ENCODE results near the gene AZGP1.

Gene AZGP1

GRCh38 chr7:99974681-99975080 is 1.1 kb downstream of the AZGP1 start:
- TF ChIP-seq, protein P1, sequence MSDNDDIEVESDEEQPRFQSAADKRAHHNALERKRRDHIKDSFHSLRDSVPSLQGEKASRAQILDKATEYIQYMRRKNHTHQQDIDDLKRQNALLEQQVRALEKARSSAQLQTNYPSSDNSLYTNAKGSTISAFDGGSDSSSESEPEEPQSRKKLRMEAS (IDR thresholded peaks at IDR 0.05): no peak
- TF ChIP-seq REST (IDR thresholded peaks at IDR 0.05; ENCODE audit: low read depth) (no peak), TCF12 (IDR thresholded peaks at IDR 0.05; ENCODE audit: low read depth) (no peak), TAF1 (IDR thresholded peaks at IDR 0.05; ENCODE audit: low read depth) (no peak), FOXM1 (IDR thresholded peaks at IDR 0.05; ENCODE audit: borderline replicate concordance, low read depth) (no peak), ZBTB7A (IDR thresholded peaks at IDR 0.05; ENCODE audit: low read depth) (no peak), RAD21 (IDR thresholded peaks at IDR 0.05; ENCODE audit: low read depth) (no peak), YY1 (IDR thresholded peaks at IDR 0.05; ENCODE audit: low read depth) (no peak), NFIC (IDR thresholded peaks at IDR 0.05) (no peak), EGR1 (IDR thresholded peaks at IDR 0.05) (no peak)
- TF ChIP-seq, protein P2, sequence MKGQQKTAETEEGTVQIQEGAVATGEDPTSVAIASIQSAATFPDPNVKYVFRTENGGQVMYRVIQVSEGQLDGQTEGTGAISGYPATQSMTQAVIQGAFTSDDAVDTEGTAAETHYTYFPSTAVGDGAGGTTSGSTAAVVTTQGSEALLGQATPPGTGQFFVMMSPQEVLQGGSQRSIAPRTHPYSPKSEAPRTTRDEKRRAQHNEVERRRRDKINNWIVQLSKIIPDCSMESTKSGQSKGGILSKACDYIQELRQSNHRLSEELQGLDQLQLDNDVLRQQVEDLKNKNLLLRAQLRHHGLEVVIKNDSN (IDR thresholded peaks at IDR 0.05): no peak

GRCh38 chr7:99971242-99971641 is 4.6 kb downstream of the AZGP1 start:
- TF ChIP-seq TCF12 (IDR thresholded peaks at IDR 0.05; ENCODE audit: low read depth): no peak
- no peak for TF ChIP-seq RAD21 (IDR thresholded peaks at IDR 0.05; ENCODE audit: low read depth)
- no peak for TF ChIP-seq TEAD4 (IDR thresholded peaks at IDR 0.05)
- TF ChIP-seq REST (IDR thresholded peaks at IDR 0.05; ENCODE audit: low read depth): no peak
- no peak for TF ChIP-seq CEBPB (IDR thresholded peaks at IDR 0.05)
- TF ChIP-seq CREB1 (IDR thresholded peaks at IDR 0.05; ENCODE audit: low read depth): no peak
- TF ChIP-seq, protein P2 (IDR thresholded peaks at IDR 0.05): no peak
- no peak for TF ChIP-seq YY1 (IDR thresholded peaks at IDR 0.05; ENCODE audit: low read depth)
- no peak for TF ChIP-seq TAF1 (IDR thresholded peaks at IDR 0.05; ENCODE audit: low read depth)
- TF ChIP-seq ZBTB7A (IDR thresholded peaks at IDR 0.05; ENCODE audit: low read depth): no peak
- no peak for TF ChIP-seq EGR1 (IDR thresholded peaks at IDR 0.05)
- TF ChIP-seq, protein P1 (IDR thresholded peaks at IDR 0.05): no peak
- no peak for TF ChIP-seq FOXM1 (IDR thresholded peaks at IDR 0.05; ENCODE audit: borderline replicate concordance, low read depth)
- TF ChIP-seq NFIC (IDR thresholded peaks at IDR 0.05): no peak
- no peak for TF ChIP-seq EP300 (IDR thresholded peaks at IDR 0.05; ENCODE audit: borderline replicate concordance)

DNA sequence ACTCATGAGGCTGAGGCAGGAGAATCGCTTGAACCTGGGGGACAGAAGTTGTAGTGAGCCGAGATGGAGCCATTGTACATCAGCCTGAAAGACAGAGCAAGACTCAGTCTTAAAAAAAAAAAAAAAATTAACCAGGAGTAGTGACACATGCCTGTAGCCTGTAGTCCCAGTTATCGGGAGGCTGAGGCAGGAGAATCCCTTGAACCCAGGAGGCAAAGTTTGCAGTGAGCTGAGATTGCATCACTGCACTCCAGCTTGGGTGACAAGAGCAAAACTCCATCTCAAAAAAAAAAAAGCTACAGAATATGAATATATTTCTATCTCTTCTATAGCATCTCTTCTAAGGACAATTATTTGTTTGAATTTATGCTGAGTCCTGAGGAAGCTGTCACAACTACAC is 6.5 kb downstream of the AZGP1 start:
- TF ChIP-seq TEAD4 (IDR thresholded peaks at IDR 0.05) (no peak), NFIC (IDR thresholded peaks at IDR 0.05) (no peak), EP300 (IDR thresholded peaks at IDR 0.05; ENCODE audit: borderline replicate concordance) (no peak), CREB1 (IDR thresholded peaks at IDR 0.05; ENCODE audit: low read depth) (no peak), YY1 (IDR thresholded peaks at IDR 0.05; ENCODE audit: low read depth) (no peak)
- TF ChIP-seq, protein P1 (IDR thresholded peaks at IDR 0.05): no peak
- TF ChIP-seq, protein P2 (IDR thresholded peaks at IDR 0.05): no peak

DNA sequence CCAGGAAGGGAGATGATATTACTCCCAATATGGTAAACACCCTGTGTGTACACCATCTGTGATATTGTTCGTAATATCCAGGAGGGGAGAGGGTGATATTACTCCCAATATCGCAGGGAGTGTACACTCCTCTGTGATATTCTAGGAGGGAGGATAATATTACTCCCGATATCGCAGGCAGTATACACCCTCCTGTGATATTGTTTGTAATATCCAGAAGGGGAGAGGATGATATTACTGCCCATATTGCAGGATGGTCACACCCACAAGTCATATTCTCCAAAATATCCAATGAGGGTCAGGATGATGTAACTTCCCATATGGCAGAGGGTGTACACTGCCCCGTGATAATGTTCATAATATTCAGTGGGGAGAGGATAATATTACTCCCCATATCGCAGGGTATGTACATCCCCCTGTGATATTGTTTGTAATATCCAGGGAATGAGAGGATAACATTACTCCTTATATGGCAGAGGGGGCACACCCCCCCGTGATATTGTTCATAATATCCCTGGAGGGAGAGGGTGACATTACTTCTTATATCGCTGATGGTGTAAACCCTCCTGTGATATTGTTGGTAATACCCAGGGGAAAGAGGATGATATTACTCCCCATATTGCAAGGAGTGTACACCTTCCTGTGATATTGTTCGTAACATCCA is 17.1 kb downstream of the AZGP1 start:
- TF ChIP-seq, protein P2 (IDR thresholded peaks at IDR 0.05): no peak
- TF ChIP-seq EP300 (IDR thresholded peaks at IDR 0.05; ENCODE audit: borderline replicate concordance) (no peak), FOXM1 (IDR thresholded peaks at IDR 0.05; ENCODE audit: borderline replicate concordance, low read depth) (no peak), NFIC (IDR thresholded peaks at IDR 0.05) (no peak), TCF12 (IDR thresholded peaks at IDR 0.05; ENCODE audit: low read depth) (no peak), TEAD4 (IDR thresholded peaks at IDR 0.05) (no peak), EGR1 (IDR thresholded peaks at IDR 0.05) (no peak), RAD21 (IDR thresholded peaks at IDR 0.05; ENCODE audit: low read depth) (no peak), ZBTB7A (IDR thresholded peaks at IDR 0.05; ENCODE audit: low read depth) (no peak), YY1 (IDR thresholded peaks at IDR 0.05; ENCODE audit: low read depth) (no peak), TAF1 (IDR thresholded peaks at IDR 0.05; ENCODE audit: low read depth) (no peak), CREB1 (IDR thresholded peaks at IDR 0.05; ENCODE audit: low read depth) (no peak)
- TF ChIP-seq, protein P1 (IDR thresholded peaks at IDR 0.05): no peak

All from Ishikawa (cell line).